ENCODE results near the gene SNX32.

SNX32 gene

GRCh38 chr11:65885808-65886536 is 52.2 kb downstream of the SNX32 start:
- Histone ChIP-seq H3K4me3 (replicated peaks; ENCODE audit: insufficient read depth, low read length) (no peak overlapping the region), H3K27ac (replicated peaks) (no peak overlapping the region), H3K27me3 (ENCODE audit: insufficient read depth, poor library complexity, severe bottlenecking) (no peaks in the 10 kb centered on the region)
- TF ChIP-seq REST (IDR thresholded peaks at IDR 0.05; ENCODE audit: insufficient replicate concordance, low read depth) (no peak), GABPA (IDR thresholded peaks at IDR 0.05; ENCODE audit: low read depth) (no peak), POLR2AphosphoS5 (IDR thresholded peaks at IDR 0.05; ENCODE audit: low read depth) (no peak), CTCF (IDR thresholded peaks at IDR 0.05; ENCODE audit: insufficient read depth, low read length) (no peak), SPI1 (IDR thresholded peaks at IDR 0.05; ENCODE audit: borderline replicate concordance, low read depth) (no peak)
- no peak for DNase-seq (ENCODE audit: low read depth in 1 of 2, low spot score in 1 of 2)

DNA sequence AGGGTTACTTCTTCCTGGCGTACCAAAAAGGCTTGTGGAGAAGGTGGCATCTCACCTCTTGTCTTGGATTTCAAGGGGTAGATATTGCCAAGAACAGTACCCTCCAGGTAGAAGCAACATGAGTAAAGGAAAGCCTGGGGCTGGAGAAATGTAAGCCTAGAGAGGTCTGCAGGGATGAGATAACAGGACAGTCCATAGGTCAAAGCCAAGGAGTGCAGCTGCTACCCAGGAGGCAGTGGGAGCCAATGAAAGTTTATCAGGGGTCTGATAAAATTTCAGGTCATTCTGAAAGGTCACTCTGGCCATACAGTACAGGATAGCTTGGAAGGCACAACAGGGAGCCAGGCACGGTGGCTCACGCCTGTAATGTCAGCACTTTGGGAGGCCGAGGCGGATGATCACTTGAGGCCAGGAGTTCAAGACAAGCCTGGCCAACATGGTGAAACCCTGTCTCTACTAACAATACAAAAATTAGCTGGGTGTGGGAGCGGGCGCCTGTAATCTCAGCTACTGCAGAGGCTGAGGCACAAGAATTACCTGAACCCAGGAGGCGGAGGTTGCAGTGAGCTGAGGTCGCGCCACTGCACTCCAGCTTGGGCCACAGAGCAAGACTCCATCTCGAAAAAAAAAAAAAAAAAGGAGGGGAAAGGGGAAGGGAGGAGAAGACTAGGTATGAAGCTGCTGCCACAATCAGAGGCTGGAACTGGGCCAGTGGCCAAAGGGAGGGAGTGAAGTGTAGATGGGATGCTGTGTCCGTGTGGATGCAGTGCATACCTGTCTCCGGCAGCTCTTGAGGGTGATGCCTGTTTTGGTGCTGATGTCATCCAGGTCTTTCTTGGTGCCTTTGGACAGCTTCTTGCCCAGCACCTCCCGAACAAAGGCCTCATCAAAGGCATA is 53.3 kb downstream of the SNX32 start:
- Histone ChIP-seq H3K4me3 (replicated peaks; ENCODE audit: insufficient read depth, low read length) (peak overlapping the region; percentile 96), H3K27ac (replicated peaks) (no peak overlapping the region), H3K27me3 (ENCODE audit: insufficient read depth, poor library complexity, severe bottlenecking) (no peaks in the 10 kb centered on the region)
- DNase-seq (ENCODE audit: low read depth in 1 of 2, low spot score in 1 of 2) = no peak
- TF ChIP-seq SPI1 (IDR thresholded peaks at IDR 0.05; ENCODE audit: borderline replicate concordance, low read depth) (no peak), REST (IDR thresholded peaks at IDR 0.05; ENCODE audit: insufficient replicate concordance, low read depth) (no peak), POLR2AphosphoS5 (IDR thresholded peaks at IDR 0.05; ENCODE audit: low read depth) (no peak), CTCF (IDR thresholded peaks at IDR 0.05; ENCODE audit: insufficient read depth, low read length) (no peak), GABPA (IDR thresholded peaks at IDR 0.05; ENCODE audit: low read depth) (no peak)

GRCh38 chr11:65887723-65888162 is 54.0 kb downstream of the SNX32 start:
- Histone ChIP-seq H3K4me3 (replicated peaks; ENCODE audit: insufficient read depth, low read length) (peak overlapping the region; percentile 96), H3K27me3 (ENCODE audit: insufficient read depth, poor library complexity, severe bottlenecking) (no peaks in the 10 kb centered on the region), H3K27ac (replicated peaks) (peak overlapping the region; percentile 72)
- no peak for TF ChIP-seq POLR2AphosphoS5 (IDR thresholded peaks at IDR 0.05; ENCODE audit: low read depth)
- TF ChIP-seq SPI1 (IDR thresholded peaks at IDR 0.05; ENCODE audit: borderline replicate concordance, low read depth) = no peak
- no peak for TF ChIP-seq GABPA (IDR thresholded peaks at IDR 0.05; ENCODE audit: low read depth)
- no peak for TF ChIP-seq REST (IDR thresholded peaks at IDR 0.05; ENCODE audit: insufficient replicate concordance, low read depth)
- no peak for TF ChIP-seq CTCF (IDR thresholded peaks at IDR 0.05; ENCODE audit: insufficient read depth, low read length)
- no peak for DNase-seq (ENCODE audit: low read depth in 1 of 2, low spot score in 1 of 2)

Measured in HL-60 (cell line).